DOHH2 (cell line): ENCODE results near the gene HK1.

Experiments
- CTCF ChIP-seq: fragments of 200-600 bp; sonication (generic); IDR thresholded peaks from one replicate; pipeline ENCODE4 v1.5.1; 2014; ENCODE audit warnings: antibody characterized with exemption, mild to moderate bottlenecking, low read depth, low read length; ENCODE audit not compliant: poor library complexity, severe bottlenecking
- EZH2phosphoT487 ChIP-seq: fragments of 200-600 bp; sonication (generic); IDR thresholded peaks from 2 replicates; pipeline ENCODE4 v1.6.1; 2017; ENCODE audit warnings: borderline replicate concordance, mild to moderate bottlenecking, antibody characterized with exemption, low read length, moderate library complexity, mixed read lengths

DNA sequence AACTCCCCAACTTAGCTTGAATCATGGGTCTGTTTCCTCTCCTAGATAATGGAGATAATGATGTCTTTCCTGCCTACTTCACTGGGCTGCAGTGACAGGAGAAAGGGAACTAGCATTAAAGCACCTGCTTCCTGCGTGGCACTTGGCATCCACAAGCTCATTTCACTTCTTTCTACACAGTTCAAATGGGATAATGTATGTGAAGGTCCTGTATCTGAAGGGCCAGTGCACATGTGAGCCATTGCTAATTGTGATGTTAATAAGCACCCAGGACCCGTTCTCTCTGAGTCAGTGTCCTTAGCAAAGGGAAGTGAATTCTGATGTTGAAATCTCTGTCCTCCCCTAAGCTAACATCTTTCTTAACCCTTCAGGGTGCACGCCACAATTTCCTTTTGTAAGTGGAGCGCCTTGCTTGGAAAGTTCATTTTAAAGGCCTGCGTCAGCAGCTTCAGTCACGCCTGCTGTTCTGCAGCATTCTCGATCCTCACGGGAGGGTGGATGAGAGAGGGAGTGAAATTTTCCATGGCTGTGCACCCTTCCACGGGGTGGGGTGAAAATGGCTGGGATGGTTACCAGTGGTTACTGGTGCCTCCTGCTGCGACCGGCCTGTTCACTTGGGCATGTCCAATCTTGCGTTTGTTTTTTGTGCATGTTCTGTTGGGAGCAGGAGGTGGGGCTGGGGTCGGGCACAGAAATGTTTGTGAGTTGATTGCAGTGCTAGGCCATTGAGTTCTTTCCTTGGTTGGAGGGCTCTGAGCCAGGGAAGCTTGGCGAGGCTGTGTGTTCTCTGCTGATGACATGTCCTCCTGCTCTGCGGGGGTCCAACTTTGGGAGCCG lies 59.2 kb downstream of the HK1 start:
- TF ChIP-seq CTCF (no peak), EZH2phosphoT487 (no peak)
